ENCODE measurements around the gene ACTN1. TPM values are rescaled to one million over a fixed set of nuclear protein-coding genes. Genes with fewer than 3 reads are reported as not detected.
"Not testable (repeated sequence)": the region's sequence is repeated elsewhere in the genome, so short reads cannot be mapped to it uniquely, and the experiment has no call there.

The ACTN1 gene
- 10 to 100 TPM; 73.8 to 73.9 TPM for total RNA-seq

DNA sequence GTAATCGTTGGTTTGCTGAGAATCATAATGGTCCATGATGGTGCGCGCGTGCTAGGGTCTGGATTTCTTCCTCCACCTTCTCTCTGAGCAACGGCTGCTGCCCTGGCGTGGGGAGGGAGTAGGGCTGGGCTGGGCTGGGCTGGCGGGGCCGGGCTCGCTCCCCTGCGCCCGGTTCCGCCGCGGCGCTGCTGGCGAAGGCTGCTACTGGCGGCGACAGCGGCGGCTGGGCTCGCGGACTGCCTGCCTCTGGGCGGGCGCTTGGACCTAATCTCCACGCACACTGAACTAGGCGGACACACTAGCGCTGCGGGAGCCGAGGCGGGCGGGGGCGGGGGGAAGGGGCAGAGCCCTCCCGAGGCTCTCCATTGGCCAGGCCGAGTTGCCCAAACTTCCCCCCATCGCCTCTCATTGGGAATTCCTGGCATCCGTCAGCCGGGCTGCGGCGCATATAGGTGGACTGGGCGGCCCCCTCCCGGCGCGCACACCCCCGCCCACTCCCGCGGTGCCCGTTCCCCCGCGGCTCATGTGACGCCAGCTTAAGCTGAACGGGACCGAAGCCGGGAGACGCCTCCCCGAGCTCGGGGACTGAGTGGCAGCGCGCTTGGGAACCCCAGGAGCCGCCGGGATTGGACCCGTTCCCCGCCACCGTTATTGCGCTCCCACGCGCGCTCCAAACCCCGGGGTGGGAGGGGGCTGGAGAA lies at the start of gene ACTN1:
TSS of gene ACTN1 (minus strand) at position 282 of the 701 bp plus-strand sequence. CDS start at position 36, 246 bp downstream.
- POLR2A ChIA-PET, result no interaction called here
- CTCF ChIA-PET, result interaction anchor here (0.7 kb wide), 1 partner anchor 164 kb away, joined by 3 read pairs; no protein-coding TSS in a partner anchor

DNA sequence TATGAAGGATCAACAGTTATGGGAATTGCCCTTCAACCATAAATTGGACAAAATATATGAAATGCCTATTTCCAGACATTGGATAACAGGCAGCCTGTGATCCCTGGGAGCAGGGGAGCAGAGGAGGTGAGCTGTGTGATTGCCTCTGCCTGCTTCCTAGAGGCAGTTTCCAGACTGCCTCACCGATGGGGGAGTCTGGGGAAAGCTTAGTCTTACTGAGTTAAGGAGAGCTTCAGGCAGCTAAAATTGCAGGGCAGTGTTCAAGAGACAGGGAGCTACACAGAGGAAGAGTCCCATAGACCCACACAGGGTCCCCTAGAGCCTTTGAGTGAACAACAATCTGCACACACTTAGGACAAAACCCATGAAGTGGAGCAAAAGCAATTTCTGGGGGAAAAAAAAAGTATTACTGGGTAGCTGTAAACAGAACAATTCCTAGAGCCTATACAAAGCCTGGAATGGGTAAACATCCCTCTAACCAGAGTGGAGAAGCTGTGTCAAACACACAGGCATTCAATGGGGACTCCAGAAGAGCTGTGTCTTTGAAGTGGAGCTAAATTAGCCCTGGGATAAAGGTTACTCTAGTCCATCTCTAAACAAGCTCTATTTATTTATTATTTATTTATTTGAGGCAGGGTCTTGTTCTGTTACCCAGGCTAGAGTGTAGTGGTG lies 48.3 kb upstream of the ACTN1 start:
- CTCF ChIA-PET, result interaction anchor here (0.5 to 0.7 kb wide), 2 partner anchors 116 to 206 kb away, joined by 3 read pairs; no protein-coding TSS in a partner anchor
- POLR2A ChIA-PET, result no interaction called here

DNA sequence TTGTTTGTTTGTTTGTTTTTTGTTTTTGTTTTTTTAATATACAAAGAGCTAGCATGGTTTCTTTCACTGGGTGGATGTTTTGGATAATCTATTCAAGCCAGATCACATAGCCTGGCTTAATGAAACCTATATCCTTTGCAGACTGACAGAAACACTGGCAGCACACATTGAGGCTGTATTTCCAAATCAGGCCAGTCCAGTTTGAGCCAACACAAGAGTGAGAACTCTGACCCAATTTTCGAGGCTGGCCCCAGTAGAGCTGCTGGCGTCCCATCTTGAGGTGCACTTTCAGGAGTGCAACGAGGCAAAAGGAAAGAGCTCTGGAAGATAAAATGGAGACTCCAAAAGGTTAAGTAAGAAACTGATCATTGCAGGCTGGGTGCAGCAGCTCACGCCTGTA lies 43.9 kb upstream of the ACTN1 start:
- CTCF ChIA-PET, result no interaction called here
- POLR2A ChIA-PET, result no interaction called here

DNA sequence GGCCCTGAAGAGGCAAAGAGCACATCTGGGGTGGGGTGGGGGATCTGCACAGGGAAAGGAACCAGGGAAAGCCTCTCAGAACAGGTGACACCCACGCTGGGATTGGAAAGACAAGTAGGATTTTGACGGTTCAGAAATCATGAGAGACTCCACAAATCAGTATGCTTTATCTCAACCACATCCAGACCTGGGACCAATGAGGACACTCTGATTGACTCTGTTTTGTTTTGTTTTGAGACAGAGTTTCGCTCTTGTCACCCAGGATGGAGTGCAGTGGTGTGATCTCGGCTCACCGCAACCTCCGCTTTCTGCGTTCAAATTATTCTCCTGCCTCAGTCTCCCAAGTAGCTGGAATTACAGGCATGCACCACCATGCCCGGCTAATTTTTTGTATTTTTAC lies 43.0 kb upstream of the ACTN1 start:
- CTCF ChIA-PET, POLR2A ChIA-PET: not testable (repeated sequence)

DNA sequence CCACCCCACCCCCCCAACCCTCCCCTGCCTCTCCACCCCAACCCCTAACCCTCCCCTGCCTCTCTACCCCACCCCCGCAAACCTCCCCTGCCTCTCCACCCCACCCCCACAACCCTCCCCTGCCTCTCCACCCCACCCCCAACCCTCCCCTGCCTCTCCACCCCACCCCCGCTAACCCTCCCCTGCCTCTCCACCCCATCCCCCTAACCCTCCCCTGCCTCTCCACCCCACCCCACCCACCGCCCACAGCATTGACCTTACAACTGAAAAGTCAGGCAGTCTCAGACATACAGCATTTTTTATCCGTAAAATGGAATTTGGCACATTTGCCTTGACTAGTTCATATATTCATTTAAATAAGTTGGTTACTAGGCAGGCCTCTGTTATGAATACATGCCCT lies 38.6 kb upstream of the ACTN1 start:
- POLR2A ChIA-PET, result interaction anchor here (0.7 kb wide), 1 partner anchor 75 kb away, joined by 3 read pairs; no protein-coding TSS in a partner anchor

DNA sequence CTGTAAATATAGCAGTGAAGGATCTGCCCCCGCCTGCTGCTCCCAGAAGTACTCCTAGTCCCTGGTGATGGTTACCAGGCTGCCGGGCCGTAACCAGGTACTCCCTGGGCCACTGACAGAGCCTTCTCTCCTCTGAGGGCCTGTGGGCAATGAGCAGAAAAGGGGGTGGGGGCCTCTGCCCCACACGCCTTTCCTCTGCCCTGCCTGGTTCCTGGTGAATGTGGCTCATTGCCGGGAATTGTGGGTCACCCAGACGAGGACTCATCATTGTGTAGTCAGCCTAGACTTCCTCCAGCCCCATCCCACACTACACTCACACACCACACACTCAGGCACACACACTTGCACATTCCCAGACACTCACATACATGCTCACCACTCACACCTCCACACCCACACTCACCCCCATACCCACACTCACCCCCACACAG lies 35.7 kb upstream of the ACTN1 start:
- POLR2A ChIA-PET, result no interaction called here
- CTCF ChIA-PET, result no interaction called here

More for the DNA sequence above, 38.6 kb upstream of the ACTN1 start:
- CTCF ChIA-PET, result no interaction called here

DNA sequence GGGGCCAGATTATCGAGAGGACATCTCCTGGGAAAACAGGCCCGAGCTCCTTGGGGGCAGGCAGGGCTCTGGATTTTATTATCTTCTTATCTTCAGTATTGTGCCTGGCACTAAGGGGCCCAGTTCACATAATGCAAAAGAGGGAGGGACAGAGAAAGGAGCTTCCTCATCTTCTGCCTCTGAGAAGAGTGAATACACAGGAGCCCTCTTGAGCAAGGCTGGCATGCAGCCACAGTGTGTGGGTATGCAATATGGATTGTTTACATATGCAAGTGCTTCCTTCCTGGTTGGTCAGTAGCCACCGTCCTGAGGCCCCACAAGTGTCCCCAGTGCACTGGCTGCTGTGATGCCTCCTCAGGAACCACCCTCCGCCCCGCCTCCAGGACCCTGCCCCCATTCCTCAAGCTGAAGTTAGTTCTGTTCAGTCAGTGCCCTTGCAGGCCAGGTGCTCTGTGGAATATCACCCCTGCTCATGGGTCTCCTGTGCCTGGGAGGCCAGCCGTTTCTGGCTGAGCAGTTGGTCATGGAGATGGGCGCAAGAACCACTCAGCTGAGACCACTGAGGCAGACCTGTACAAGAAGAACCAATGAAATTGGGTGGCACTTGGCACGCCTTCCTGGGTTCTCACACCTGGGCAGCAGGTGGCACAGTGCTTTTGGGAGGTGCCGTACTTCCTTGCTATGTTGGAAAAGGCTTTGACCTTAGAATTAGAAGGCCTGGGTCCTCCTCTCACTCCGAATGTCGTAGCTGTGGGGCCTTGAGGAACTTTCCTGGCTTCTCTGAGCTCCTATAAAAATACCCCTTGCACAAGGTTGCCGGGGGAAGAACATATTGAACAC lies 35.1 kb upstream of the ACTN1 start:
- POLR2A ChIA-PET, result no interaction called here
- CTCF ChIA-PET, result no interaction called here

DNA sequence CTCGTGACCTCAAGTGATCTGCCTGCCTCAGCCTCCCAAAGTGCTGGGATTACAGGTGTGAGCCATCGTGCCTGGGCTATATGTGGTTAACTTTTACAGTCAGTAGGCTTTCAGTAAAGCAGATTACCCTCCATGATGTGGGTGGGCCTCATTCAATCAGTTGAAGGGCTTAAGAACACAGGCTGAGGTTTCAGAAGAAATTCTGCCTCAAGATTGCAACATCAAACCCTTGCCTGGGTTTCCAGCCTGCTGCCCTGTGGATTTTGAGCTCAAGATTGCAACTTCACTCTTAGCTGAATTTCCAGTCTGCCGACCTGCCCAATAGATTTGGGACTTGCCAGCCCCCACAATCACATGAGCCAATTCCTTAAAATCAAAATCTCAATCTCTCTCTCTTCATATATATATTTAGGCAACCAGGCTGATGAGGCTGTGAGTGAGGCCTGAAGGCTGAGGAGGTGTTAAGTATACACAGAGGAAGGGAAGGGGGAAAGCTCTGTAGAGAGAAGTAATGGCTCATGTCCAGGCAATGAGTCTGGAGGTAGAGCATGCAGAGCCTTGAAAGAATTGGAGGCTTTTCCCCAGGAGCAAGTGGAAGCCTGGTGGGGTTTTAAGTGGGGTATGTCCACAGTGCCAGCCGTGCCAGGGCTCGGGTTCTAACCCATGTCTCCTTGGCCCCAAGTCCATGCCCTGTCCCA lies 33.3 kb upstream of the ACTN1 start:
- ChIA-PET CTCF (no interaction called here), POLR2A (no interaction called here)

DNA sequence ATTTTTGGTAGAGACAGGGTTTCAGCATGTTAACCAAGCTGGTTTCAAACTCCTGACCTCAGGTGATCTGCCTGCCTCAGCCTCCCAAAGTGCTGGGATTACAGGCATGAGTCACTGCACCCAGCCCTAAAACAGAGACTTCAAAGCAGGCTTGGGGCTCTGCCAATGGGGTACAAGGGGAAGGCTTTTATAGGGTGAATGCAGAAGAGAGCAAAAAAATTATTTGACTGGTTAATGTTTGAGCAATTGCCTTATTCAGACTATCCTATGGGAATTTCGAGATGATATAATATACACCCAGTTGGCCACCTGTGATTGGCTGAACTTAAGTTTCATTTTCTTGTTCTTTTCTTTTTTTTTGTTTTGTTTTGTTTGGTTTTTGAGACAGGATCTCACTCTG lies 31.5 kb upstream of the ACTN1 start:
- POLR2A ChIA-PET, result no interaction called here
- CTCF ChIA-PET, result no interaction called here

DNA sequence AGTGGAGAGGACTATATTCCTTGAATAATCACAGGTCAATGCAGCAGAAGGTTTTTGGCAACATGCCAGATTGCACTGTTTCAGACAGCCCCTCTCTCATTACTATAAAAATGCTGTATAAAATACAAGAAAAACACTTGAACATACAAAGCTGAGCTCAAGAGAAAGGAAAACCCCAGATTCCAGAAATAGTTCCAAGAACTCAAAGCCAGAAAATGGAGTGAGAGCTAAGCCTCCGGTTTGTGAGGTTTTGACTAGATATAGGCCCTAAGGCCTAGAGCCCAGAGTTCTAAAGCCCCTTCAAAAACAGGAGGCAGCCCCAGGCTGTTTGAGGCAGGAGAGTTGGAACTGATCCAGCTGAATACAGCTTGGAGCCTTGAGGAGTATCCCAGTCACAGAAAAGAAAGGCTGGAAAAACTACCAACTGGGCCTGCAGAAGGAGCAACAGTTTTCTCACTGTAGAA lies 29.4 kb upstream of the ACTN1 start:
- ChIA-PET CTCF (no interaction called here), POLR2A (no interaction called here)

DNA sequence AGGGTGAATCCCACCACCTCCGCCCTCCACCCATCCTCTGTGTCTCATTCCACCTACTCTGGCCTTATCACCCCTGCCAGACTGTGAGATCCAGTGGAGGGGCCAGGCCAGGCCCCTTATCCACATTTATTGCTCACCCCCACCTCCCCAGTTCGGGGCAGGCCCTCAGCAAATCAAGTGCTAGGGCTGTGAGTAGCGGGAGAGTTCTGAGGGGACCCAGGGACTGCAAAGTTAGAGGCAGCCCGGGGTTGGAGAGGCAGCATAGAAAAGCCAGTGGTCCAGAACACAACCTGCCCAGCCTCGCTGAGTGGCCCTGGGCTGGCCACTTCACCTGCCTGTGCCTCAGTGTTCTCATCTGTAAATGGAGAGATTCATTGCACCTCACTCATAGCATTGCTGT lies 27.2 kb upstream of the ACTN1 start:
- CTCF ChIA-PET, result no interaction called here

DNA sequence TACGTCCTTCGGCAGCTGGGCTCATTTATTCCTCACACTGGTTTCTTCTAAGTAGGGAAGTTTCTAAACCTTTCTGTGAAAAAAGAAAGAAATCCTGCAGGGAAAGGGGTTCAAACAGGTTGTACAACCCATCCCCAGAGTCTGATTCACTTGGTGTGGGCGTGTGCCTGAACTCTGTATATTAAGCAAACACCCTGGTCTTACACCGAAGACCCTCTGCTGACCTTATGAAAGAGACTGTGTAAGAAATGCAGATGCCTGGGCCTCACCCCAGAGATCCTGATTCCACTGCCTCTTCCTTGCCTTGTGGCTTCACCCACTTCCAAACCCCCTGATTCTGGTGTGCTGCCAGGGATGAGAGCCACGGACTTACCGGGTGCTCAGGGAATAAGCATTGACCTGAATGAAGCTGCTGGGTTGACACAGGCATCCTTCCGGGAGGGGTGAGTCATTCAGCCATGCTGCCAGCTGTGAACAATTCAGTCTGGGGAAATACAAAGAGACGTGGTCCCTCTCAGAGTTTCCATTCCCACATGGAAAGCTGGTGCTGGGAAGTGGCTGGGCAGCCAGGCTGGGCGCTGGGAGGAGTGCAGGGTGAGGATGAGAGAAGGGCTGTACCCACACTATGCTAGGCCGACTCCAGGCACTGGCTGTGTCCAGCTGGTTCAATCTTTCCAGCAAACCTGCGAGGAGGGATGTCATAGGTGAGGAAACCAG lies 26.5 kb upstream of the ACTN1 start:
- ChIA-PET POLR2A (no interaction called here), CTCF (interaction anchor here (1.4 kb wide), 1 partner anchor 15 kb away, joined by 3 read pairs; no protein-coding TSS in a partner anchor)

More for the DNA sequence above, 27.2 kb upstream of the ACTN1 start:
- POLR2A ChIA-PET, result no interaction called here

DNA sequence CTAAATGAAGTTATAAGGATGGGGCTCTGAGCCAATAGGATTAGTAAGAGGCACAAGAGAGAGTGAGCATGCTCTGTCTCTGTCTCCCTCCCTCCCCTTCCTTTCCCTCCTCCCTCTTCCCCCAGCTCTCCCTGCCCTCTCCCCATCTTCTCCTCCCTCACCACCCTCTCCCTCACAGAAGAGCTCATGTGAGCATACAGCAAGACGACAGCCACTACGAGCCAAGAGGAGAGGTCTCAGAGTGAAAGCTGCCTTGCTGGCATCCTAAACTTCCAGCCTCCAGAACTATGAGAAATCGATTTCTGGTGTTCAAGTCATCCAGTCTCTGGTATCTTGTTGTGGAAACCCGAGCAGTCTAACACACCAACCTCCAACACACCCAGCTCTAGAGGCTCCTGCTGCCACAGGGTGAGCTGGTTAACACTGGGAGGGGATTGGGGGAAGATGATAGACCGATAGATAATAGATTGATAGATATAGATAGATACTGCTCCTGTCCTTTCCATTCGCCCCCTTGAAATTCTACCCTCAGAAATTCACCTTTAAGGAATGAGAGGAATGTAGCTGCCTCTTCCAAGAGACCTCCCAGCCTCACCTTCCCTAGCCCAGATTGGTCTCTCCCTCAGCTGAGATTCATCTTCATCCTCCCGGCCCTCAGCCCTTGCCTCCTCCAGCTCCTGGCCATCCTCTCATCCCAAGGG lies 25.8 kb upstream of the ACTN1 start:
- ChIA-PET CTCF (interaction anchor here (0.6 to 1.4 kb wide), 2 partner anchors 16 to 1484 kb away, joined by 3 read pairs; no protein-coding TSS in a partner anchor), POLR2A (no interaction called here)

DNA sequence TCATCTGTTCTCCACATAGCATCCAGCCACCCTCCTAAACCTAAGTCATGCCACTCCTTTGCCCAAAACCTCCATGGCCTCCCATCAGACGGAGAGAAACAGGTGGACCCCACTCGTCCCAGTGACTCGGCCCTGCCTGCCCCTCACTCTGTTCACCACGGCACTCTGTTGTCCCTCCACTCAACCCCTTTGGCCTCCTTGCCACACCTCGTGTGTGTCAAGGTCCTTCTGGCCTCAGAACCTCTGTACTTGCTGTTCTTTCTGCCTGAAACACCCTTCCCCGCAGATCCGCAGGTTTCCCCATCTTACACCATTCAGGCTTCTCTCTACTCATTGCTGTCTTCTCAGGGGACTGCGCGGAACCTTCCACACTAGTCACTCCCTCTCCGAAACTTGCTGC lies 24.5 kb upstream of the ACTN1 start:
- POLR2A ChIA-PET, result interaction anchor here (0.5 kb wide), 1 partner anchor 19 kb away, joined by 4 read pairs; no protein-coding TSS in a partner anchor

DNA sequence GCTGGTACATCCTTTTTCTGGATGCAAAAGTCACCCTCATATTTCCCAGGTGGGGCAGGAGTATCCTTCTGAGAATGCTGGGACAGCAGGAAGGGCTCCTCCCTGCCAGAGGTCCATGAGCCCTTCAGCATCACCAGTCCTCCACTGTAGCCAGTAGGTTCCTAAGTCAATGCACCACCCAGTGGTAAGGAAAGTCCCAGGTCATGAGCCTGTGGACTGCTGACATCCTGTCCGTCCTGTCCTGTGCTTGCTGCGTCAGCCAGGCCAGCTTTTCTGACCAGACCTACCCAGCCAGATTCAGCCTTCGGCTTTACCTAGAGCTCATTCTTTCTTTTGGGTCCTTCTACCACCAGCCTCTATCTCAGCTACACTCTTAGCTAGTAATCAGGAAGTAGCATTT lies 23.0 kb upstream of the ACTN1 start:
- ChIA-PET CTCF (no interaction called here), POLR2A (no interaction called here)

More for the DNA sequence above, 24.5 kb upstream of the ACTN1 start:
- CTCF ChIA-PET, result no interaction called here

DNA sequence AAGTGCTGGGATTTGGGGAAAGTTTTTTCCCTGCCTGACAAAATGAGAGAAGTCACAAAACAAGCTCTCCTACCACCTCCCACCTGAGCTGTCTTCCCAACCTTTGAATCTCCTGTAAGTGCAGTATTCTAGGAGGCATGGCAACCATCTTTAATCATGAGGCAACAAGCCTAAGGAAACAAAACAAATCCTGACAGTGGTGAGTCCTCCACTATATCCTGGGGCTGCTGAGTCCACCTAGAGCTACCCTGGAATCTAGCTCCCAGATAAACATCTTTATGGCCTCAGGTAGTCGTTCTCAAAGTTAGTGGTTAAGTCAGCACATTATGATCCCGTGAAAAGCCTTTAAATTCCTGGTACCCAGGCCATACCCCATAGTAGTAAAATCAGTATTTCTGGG lies 22.3 kb upstream of the ACTN1 start:
- CTCF ChIA-PET, result no interaction called here
- POLR2A ChIA-PET, result interaction anchor here (0.6 kb wide), 1 partner anchor 17 kb away, joined by 3 read pairs; no protein-coding TSS in a partner anchor

DNA sequence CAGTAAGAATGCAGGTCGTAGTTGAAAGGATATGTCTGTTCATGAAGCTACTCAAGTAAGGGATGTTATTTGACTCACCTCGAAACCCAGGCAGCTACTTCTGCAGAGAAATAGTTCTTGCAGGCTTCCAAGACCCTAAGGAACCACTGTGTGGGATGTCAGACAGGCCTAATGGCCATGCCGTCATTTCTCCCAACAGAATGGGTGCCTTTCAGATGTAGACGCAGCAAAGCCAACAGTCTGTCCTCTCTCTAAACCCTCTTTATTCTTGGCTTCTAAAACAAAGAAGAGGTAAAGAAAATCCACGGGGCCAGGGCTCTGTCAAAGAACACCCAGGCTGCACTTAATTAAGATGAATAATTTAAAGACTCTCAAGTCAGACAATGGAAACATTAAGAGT lies 19.0 kb upstream of the ACTN1 start:
- ChIA-PET CTCF (no interaction called here), POLR2A (no interaction called here)

DNA sequence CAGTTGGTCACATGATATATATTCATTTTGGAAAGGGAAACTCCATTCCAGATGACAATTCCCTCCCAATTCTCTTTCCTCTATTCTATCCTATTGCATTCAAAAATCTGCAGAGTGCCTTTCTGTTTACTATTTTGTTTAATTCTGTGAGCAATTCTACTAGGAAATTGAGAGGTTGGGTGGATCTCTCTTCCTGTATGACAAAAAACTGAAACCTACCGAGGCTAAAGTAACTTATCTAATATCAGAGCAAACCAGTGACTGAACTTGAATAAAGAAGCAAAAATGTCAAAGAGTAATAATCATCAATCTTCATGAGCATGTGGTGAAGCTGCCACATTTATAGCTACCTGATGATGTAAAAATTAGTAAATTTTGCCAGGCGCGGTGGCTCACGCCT lies 16.6 kb upstream of the ACTN1 start:
- CTCF ChIA-PET, result no interaction called here
- POLR2A ChIA-PET, result no interaction called here
